ENCODE results near the gene IL5.
A peak's percentile ranks its signal among the peaks of the same experiment; 100 is the strongest.

DNA sequence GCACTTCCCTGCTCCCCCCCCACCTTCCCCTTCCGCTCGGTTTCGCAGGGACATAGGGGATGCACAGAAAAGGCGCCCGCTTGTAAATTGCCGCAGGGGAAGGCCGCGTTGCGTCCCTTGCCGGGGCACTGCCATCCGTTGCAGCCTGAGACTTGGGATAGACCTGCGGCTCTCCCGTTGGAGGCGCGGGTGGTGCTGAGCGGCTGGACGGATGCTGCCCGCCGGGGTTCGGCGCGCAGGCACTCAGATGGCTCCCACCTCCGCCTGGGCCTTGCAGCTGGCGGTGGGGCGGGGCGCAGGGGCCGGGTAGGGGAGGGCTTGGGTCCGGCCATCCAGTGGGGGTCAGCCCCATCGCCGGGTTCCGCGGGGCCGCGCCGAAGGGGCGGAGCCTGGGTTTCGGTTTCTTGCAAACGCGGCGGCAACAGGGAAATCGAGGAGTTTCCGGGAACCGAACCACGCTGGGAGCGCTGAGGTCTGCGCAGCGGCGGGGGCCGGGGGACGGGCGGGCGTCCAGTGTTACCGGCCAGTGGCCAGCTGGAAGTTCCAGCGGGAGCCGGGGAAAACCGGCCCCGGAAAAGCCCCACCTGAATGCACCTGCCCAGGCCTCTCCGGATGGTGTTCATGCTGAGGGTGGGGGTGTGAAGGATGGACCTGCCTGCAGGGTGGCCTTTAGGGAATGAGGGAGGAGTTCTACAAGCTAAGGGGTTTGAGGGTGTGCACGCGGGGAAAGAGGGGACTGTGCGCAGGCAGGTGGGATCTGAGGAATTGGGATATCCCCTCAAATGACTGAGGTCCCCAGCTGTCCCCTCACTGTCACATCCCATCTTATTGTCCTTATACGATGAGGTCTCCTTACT is 46.5 kb downstream of the IL5 start:
- TF ChIP-seq CTCF (IDR thresholded peaks at IDR 0.05), result peak in 1 of 5 experiments; percentile 11
- TF ChIP-seq POLR2A (IDR thresholded peaks at IDR 0.05), result peak in 1 of 2 donors; percentile 27
- TF ChIP-seq EP300 (IDR thresholded peaks at IDR 0.05), result peak; percentile 20 to 66
